K562 (cell line): ENCODE data around the gene MDC1. TPM values are rescaled to one million over a fixed set of nuclear protein-coding genes. Genes with fewer than 3 reads are reported as not detected.

ENCODE experiments used
- CHD2 ChIP-seq: IDR thresholded peaks from 2 replicates; pipeline ENCODE4 v1.6.1; 2011; ENCODE audit warnings: low read depth, low read length
- ELF1 ChIP-seq: fragments of 200-800 bp; sonication (Bioruptor generic); IDR thresholded peaks from 2 replicates; pipeline ENCODE4 v1.6.1; 2016; ENCODE audit warnings: missing genetic modification characterization, missing compliant biosample characterization
- FOXK1 ChIP-seq: sonication (generic); formaldehyde crosslinking; IDR thresholded peaks from 2 replicates; pipeline ENCODE4 v1.8.0; 2022; ENCODE audit warnings: missing genetic modification reagents, mild to moderate bottlenecking, borderline replicate concordance
- FUS ChIP-seq: fragments of 200-400 bp; formaldehyde crosslinking; optimal IDR thresholded peaks from 2 replicates; pipeline ENCODE3; 2017; ENCODE audit warnings: low read depth, low read length
- HNRNPUL1 ChIP-seq: fragments of 200-400 bp; formaldehyde crosslinking; IDR thresholded peaks from 2 replicates; pipeline ENCODE4 v1.6.1; 2017; ENCODE audit warnings: low read length
- JUNB ChIP-seq: fragments of 450-650 bp; formaldehyde crosslinking; conservative IDR thresholded peaks from 2 replicates; pipeline ENCODE4 v1.4.0; 2020; ENCODE audit warnings: mild to moderate bottlenecking
- MECOM ChIP-seq: fragments of 250-450 bp; sonication (Bioruptor Pico); IDR thresholded peaks from 2 replicates; pipeline ENCODE4 v1.8.0; 2022; ENCODE audit warnings: inconsistent platforms
- NCOR1 ChIP-seq: fragments of 450-650 bp; IDR thresholded peaks from 2 replicates; pipeline ENCODE4 v1.6.1; 2016; ENCODE audit warnings: mild to moderate bottlenecking, moderate library complexity
- POLR2G ChIP-seq: fragments of 200-400 bp; formaldehyde crosslinking; IDR thresholded peaks from 2 replicates; pipeline ENCODE4 v1.6.1; 2017; ENCODE audit warnings: low read depth, mild to moderate bottlenecking, antibody characterized with exemption, low read length, moderate library complexity
- ZNF41 ChIP-seq: fragments of 250-450 bp; sonication (Bioruptor Pico); conservative IDR thresholded peaks from 2 replicates; pipeline ENCODE4 v1.4.0; 2020; ENCODE audit warnings: mild to moderate bottlenecking
- ZNF445 ChIP-seq: fragments of 250-450 bp; sonication (Bioruptor Pico); IDR thresholded peaks from 2 replicates; pipeline ENCODE4 v1.4.0; 2020; ENCODE audit warnings: low read depth, mild to moderate bottlenecking, moderate library complexity
- ZNF57 ChIP-seq: fragments of 450-650 bp; formaldehyde crosslinking; IDR thresholded peaks from 2 replicates; pipeline ENCODE4 v1.4.0; 2020; ENCODE audit warnings: mild to moderate bottlenecking, moderate library complexity
- ZNF764 ChIP-seq: fragments of 250-450 bp; sonication (Bioruptor Pico); IDR thresholded peaks from 2 replicates; pipeline ENCODE4 v1.4.0; 2020; ENCODE audit warnings: low read depth, mild to moderate bottlenecking, moderate library complexity
- ZNF77 ChIP-seq: fragments of 250-450 bp; sonication (Bioruptor Pico); IDR thresholded peaks from 2 replicates; pipeline ENCODE4 v1.5.0; 2020
- polyA plus RNA-seq, 8 experiments: library from polyadenylated mRNA; depleted of rRNA in 4 of 8; stranded (reverse) in 5 of 8; unstranded in 3 of 8; fragments of >200 nt; fragmentation: Nextera tagmentation in 2 of 8; fragmentation: Illumina TruSeq in 1 of 8; extraction: Ambion mirVana in 2 of 8; extraction: Trizol in 1 of 8; gene quantifications; 2 replicates each; pipeline versions ENCODE4 v1.2.1 to v1.2.3, GENCODE V29; 2011 to 2014; ENCODE audit warnings: inconsistent platforms in 1 of 8, missing spikeins in 1 of 8
- total RNA-seq, 7 experiments: library from RNA; depleted of rRNA in 6 of 7; stranded (reverse); fragments of >200 nt in 6 of 7; fragmentation: Illumina TruSeq in 2 of 7; extraction: Trizol in 2 of 7; gene quantifications; 2 replicates each; pipeline versions ENCODE4 v1.2.1 to v1.2.3, GENCODE V29; 2011 to 2021; ENCODE audit warnings: low replicate concordance in 1 of 7
- TF ChIP-seq, protein P1 (sequence below): fragments of 450-650 bp; formaldehyde crosslinking; IDR thresholded peaks from 2 replicates; pipeline ENCODE4 v1.4.0; 2020; ENCODE audit warnings: mild to moderate bottlenecking, moderate library complexity
- TF ChIP-seq, protein P2 (sequence below): sonication (generic); formaldehyde crosslinking; IDR thresholded peaks from 2 replicates; pipeline ENCODE4 v1.8.1; 2023; ENCODE audit warnings: mild to moderate bottlenecking, missing genetic modification reagents, moderate library complexity
- TF ChIP-seq, protein P3 (sequence below): fragments of 450-650 bp; IDR thresholded peaks from 2 replicates; pipeline ENCODE4 v1.6.1; 2018; ENCODE audit not compliant: partially characterized antibody
- TF ChIP-seq, protein P4 (sequence below): fragments of 450-650 bp; IDR thresholded peaks from 2 replicates; pipeline ENCODE4 v1.6.1; 2016; ENCODE audit warnings: low read depth, mild to moderate bottlenecking, moderate library complexity
- TF ChIP-seq, protein P5 (sequence below): sonication (generic); formaldehyde crosslinking; IDR thresholded peaks from 2 replicates; pipeline ENCODE4 v1.8.0; 2022; ENCODE audit warnings: missing genetic modification reagents, mild to moderate bottlenecking, borderline replicate concordance

The MDC1 gene
- total and polyA plus RNA-seq, 9 of the 15 experiments (the other 6 are each of a cell fraction or from before 2014, with no cell fraction given): 8.2 to 114 (median 20.0) TPM

DNA sequence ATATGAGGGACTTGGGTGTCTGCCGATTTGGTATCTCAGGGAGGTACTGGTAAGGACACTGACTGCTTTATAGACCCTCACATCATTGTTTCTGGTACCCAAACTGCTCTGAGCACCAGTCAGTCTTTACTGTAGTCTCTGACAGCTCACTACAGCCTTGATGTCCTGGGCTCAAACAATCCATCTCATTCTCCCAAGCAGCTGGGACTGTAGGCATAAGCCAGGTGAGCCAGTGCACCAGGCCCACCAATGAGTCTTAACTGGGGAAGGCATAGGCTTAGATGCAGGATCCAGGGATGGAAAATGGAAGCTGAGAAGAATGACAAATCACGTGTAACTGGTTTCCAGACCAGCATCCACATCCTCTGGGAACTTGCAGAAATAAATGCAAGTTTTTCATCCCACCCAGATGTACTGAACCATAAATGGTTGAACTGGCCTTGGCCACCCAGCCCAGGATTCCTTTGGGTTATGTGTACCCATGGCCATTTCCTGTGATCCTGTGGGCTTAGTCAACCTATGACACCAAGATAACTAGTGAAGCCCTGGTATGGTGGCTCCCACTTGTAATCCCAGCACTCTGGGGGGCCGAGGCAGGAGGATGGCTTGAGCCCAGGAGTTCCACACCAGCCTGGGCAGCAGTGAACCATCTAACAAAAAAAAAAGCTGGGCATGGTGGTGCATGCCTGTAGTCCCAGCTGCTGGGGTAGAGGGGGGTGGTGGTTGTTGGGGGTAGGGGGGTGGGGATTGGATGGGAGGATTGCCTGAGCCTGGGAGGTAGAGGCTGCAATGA lies 8.8 kb upstream of the MDC1 start (continued):
- TF ChIP-seq MECOM (no peak), ZNF77 (CRISPR knock-in tag) (peak; percentile 92), ZNF41 (no peak), POLR2G (peak; percentile 71), CHD2 (peak; percentile 60; the same call in 1 of the 2 replicates), FOXK1 (CRISPR knock-in tag) (no peak), NCOR1 (peak; percentile 29; the same call in 1 of the 2 replicates), ZNF764 (CRISPR knock-in tag) (0 out of 2 replicates have a peak, but pooled peaks have one; percentile 46), FUS (no peak), ELF1 (no peak), JUNB (CRISPR knock-in tag) (no peak), ZNF57 (peak; percentile 85; the same call in 1 of the 2 replicates), ZNF445 (CRISPR knock-in tag) (peak; percentile 10; the same call in 1 of the 2 replicates), HNRNPUL1 (peak; percentile 93)
- TF ChIP-seq, protein P1, sequence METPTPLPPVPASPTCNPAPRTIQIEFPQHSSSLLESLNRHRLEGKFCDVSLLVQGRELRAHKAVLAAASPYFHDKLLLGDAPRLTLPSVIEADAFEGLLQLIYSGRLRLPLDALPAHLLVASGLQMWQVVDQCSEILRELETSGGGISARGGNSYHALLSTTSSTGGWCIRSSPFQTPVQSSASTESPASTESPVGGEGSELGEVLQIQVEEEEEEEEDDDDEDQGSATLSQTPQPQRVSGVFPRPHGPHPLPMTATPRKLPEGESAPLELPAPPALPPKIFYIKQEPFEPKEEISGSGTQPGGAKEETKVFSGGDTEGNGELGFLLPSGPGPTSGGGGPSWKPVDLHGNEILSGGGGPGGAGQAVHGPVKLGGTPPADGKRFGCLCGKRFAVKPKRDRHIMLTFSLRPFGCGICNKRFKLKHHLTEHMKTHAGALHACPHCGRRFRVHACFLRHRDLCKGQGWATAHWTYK (CRISPR knock-in tag): peak; percentile 67
- TF ChIP-seq, protein P2, sequence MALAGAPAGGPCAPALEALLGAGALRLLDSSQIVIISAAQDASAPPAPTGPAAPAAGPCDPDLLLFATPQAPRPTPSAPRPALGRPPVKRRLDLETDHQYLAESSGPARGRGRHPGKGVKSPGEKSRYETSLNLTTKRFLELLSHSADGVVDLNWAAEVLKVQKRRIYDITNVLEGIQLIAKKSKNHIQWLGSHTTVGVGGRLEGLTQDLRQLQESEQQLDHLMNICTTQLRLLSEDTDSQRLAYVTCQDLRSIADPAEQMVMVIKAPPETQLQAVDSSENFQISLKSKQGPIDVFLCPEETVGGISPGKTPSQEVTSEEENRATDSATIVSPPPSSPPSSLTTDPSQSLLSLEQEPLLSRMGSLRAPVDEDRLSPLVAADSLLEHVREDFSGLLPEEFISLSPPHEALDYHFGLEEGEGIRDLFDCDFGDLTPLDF (CRISPR knock-in tag): no peak
- TF ChIP-seq, protein P3, sequence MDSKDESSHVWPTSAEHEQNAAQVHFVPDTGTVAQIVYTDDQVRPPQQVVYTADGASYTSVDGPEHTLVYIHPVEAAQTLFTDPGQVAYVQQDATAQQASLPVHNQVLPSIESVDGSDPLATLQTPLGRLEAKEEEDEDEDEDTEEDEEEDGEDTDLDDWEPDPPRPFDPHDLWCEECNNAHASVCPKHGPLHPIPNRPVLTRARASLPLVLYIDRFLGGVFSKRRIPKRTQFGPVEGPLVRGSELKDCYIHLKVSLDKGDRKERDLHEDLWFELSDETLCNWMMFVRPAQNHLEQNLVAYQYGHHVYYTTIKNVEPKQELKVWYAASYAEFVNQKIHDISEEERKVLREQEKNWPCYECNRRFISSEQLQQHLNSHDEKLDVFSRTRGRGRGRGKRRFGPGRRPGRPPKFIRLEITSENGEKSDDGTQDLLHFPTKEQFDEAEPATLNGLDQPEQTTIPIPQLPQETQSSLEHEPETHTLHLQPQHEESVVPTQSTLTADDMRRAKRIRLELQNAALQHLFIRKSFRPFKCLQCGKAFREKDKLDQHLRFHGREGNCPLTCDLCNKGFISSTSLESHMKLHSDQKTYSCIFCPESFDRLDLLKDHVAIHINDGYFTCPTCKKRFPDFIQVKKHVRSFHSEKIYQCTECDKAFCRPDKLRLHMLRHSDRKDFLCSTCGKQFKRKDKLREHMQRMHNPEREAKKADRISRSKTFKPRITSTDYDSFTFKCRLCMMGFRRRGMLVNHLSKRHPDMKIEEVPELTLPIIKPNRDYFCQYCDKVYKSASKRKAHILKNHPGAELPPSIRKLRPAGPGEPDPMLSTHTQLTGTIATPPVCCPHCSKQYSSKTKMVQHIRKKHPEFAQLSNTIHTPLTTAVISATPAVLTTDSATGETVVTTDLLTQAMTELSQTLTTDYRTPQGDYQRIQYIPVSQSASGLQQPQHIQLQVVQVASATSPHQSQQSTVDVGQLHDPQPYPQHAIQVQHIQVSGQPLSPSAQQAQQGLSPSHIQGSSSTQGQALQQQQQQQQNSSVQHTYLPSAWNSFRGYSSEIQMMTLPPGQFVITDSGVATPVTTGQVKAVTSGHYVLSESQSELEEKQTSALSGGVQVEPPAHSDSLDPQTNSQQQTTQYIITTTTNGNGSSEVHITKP: no peak
- TF ChIP-seq, protein P4, sequence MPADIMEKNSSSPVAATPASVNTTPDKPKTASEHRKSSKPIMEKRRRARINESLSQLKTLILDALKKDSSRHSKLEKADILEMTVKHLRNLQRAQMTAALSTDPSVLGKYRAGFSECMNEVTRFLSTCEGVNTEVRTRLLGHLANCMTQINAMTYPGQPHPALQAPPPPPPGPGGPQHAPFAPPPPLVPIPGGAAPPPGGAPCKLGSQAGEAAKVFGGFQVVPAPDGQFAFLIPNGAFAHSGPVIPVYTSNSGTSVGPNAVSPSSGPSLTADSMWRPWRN: no peak
- TF ChIP-seq, protein P5, sequence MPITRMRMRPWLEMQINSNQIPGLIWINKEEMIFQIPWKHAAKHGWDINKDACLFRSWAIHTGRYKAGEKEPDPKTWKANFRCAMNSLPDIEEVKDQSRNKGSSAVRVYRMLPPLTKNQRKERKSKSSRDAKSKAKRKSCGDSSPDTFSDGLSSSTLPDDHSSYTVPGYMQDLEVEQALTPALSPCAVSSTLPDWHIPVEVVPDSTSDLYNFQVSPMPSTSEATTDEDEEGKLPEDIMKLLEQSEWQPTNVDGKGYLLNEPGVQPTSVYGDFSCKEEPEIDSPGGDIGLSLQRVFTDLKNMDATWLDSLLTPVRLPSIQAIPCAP (CRISPR knock-in tag): no peak
